GOT3 (cell line): ENCODE data around the gene PRKD2.

ENCODE experiments used
- DNase-seq: peaks from one replicate; lab custom pipeline; 2025; ENCODE audit warnings: mixed read lengths; lab: John Stamatoyannopoulos, UW

The PRKD2 gene

GRCh38 chr19:46741447-46741846 is 24.5 kb upstream of the PRKD2 start:
- DNase-seq: no peak

- DNase-seq: no peak
Observed at GRCh38 chr19:46739290-46739771, 22.4 kb upstream of the PRKD2 start.

DNA sequence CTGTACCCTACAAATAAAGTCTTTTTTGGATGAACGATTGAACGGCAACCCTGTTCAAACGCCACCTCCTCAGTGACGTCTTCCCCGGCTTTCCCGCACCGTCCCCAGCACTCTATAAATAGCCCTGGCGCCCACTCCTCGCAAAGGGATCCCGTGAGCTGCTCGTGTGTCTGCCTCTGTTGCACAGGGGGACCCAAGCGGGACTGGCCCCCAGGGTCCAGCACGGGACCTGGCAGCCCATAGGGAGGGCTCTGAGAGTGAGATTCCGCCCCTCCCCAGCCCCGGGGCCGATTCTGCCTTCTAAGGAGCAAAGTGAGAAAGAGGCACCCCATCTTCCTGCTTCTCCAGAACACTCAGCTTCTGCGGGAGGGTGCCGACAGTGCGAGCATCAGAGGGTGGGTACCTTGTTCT is 20.9 kb upstream of the PRKD2 start:
- no peak for DNase-seq

DNA sequence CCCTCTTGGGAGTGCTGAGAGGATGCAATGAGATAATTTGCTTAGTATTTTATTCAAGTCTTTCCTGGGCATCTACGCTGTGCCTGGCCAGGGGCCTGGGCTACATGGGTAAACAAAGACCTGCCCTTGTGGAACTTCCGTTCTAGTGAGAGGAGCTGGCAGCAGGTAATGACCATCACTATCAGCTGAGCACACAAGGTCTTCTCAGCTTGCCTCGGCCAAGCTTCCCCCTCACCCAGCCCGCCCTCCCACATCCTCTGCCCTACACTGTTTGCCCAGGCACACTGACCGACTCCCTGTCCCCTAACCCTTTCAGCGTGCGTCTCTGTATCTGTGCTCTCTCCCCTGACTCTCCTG is 20.4 kb upstream of the PRKD2 start:
- no peak for DNase-seq

- no peak for DNase-seq
Observed at GRCh38 chr19:46736531-46737297, 19.8 kb upstream of the PRKD2 start.

- DNase-seq: no peak
Observed at GRCh38 chr19:46733690-46734292, 16.9 kb upstream of the PRKD2 start.

- DNase-seq: no peak
Observed at GRCh38 chr19:46732966-46733689, 16.2 kb upstream of the PRKD2 start.

GRCh38 chr19:46732172-46732938 is 15.4 kb upstream of the PRKD2 start:
- DNase-seq: no peak

GRCh38 chr19:46731584-46731983 is 14.7 kb upstream of the PRKD2 start:
- DNase-seq: no peak

DNA sequence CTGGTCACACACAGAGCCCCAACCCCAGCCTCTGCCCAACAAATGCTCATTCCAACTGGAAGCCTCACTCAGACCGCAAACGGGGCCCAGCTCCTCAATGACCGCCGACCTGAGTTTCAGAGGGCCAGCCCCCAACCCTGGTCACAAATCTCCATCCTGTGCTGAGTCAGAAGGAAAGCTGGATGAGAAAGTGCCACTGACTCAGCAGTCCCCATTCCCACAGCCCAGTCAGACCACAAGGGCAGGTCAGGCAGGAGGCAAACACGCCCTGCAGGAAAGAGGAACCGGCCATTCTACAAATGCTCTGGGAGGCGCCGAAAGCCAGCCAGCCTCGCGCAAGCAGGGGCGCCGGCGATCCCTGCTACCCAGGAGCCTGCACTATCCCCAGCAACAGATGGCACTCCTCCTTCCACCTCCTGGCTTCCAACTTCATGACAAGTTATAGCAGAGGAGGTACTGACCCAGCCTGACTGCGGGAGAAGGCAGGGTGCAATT is 14.1 kb upstream of the PRKD2 start:
- DNase-seq: no peak

DNA sequence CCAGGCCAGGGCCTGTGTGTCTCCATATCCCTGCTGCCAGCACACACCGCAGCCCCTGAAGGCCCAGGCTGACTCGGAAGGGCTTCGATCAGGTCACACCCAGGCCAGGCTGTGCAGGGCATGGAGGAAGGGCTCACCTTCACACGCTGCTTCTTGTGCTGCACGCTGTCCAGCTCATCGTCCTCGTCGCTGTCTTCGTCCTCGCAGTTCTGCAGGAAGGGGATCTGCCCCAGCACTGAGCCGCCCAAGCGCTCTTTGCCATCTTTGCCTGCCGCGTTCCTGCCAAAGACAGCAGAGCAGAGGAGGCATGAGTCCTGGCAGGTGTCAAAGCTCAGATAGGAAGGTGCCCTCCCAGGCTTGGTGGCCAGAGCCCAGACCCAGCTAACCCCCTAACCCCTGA is 13.7 kb upstream of the PRKD2 start:
- no peak for DNase-seq

DNA sequence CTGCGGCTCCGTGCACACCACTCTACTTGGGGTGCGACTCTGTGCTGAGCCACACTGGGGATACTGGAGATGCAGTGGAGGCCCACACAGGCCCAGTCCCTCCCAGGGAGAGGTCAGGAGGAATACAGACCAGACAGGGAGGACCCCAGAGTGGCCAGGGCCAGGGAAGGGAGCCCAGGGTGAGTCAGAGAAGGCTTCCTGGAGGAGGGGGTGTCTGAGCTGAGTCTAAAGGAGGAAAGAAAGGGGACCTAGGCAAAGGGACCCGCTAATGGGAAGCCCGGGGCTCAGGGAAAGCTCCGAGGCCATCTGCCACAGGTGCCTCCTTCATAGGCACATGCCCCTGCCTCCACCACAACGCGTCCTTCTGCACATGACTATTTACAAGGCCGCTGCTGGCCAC is 13.3 kb upstream of the PRKD2 start:
- no peak for DNase-seq

GRCh38 chr19:46729696-46730095 is 12.8 kb upstream of the PRKD2 start:
- DNase-seq: no peak

GRCh38 chr19:46728693-46729339 is 11.9 kb upstream of the PRKD2 start:
- no peak for DNase-seq

GRCh38 chr19:46728208-46728607 is 11.3 kb upstream of the PRKD2 start:
- DNase-seq: no peak

DNA sequence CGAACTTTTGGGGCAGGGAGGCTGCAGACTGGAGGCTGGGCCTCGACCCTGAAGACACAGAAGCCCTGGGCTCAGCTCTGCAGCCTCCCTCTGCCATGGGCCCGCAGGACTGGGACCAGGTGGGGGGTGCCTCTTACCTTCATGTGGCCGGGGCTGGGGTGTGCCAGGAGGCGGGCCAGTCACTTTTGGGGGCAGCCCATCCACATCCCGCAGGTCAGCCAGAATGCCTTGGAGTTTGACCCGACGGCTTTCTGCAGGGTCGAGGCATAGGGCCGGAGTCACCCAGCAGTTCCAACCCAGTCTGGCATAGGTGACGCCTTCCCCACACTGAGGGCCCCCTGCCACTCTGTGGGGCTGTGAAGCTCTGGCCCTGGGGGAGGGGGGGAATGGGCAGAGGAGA is 10.8 kb upstream of the PRKD2 start:
- no peak for DNase-seq

GRCh38 chr19:46726971-46727501 is 10.1 kb upstream of the PRKD2 start:
- DNase-seq: no peak

- no peak for DNase-seq
Observed at GRCh38 chr19:46726551-46726950, 9.6 kb upstream of the PRKD2 start.

DNA sequence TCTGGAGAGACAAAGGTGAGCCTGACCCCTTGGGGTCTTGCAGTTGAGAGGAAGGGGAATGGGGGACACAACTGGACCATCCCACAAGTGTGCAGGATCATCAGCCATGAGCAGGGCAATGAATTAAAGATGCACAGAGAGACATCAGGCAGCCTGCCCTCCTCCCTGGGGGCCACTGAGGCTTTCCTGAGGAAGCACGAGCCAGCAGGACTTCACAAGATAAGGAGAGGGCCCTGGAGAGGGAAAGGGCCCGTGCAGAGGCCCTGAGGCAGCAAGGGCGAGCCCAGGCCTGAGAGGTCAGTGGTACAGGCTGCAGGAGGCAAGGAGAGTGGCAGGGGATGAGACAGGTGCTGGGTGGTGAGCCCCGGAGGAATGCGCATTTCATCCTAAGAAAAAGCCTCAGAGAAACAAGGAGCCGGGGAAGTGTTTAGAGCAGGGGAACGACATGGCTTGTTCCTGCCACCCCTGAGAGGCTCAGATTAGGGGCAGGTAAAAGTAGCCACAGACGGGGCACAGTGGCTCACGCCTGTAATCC is 9.0 kb upstream of the PRKD2 start:
- no peak for DNase-seq

GRCh38 chr19:46725036-46725820 is 8.3 kb upstream of the PRKD2 start:
- DNase-seq: no peak
